Activated CD4-positive, CD25-positive, alpha-beta regulatory T cell treated with anti-CD3 and anti-CD28 coated beads, Interleukin-2, amount 50 U/mL, for 72 hours (primary cell): ENCODE results near the gene NPIPB6.

ENCODE experiments used
- DNase-seq: peaks from one replicate; pipeline ENCODE4 v3.0.0; 2021

Gene NPIPB6

GRCh38 chr16:28297784-28298510 is 65.4 kb downstream of the NPIPB6 start:
- DNase-seq: no peak

- no peak for DNase-seq
These were observed 66.0 kb downstream of the NPIPB6 start for GRCh38 chr16:28297308-28297707.

- DNase-seq: no peak
These were observed 68.0 kb downstream of the NPIPB6 start for GRCh38 chr16:28295276-28295675.

- DNase-seq: no peak
These were observed 69.1 kb downstream of the NPIPB6 start for GRCh38 chr16:28294201-28294600.

GRCh38 chr16:28293601-28293960 is 69.7 kb downstream of the NPIPB6 start:
- no peak for DNase-seq

- DNase-seq: peak; percentile 39
These were observed 70.3 kb downstream of the NPIPB6 start for GRCh38 chr16:28292731-28293600.
